HepG2 (cell line): ENCODE measurements around the gene NEURL4. TPM values are rescaled to one million over a fixed set of nuclear protein-coding genes. Genes with fewer than 3 reads are reported as not detected.

ENCODE experiments used
- FOSL1 ChIP-seq: sonication (generic); formaldehyde crosslinking; IDR thresholded peaks from 2 replicates; pipeline ENCODE4 v1.9.0; 2021; ENCODE audit warnings: missing genetic modification reagents, borderline replicate concordance
- FOXA1 ChIP-seq, 2 experiments: fragments of 450-650 bp in 1 of 2; sonication (generic) in 1 of 2; formaldehyde crosslinking in 1 of 2; IDR thresholded peaks; 2 replicates each; pipeline versions ENCODE4 v1.4.0 to v1.6.1; 2016 to 2020; ENCODE audit warnings: missing genetic modification reagents in 1 of 2
- GFI1 ChIP-seq: sonication (generic); formaldehyde crosslinking; IDR thresholded peaks from 2 replicates; pipeline ENCODE4 v1.5.0; 2020; ENCODE audit warnings: missing genetic modification reagents, mild to moderate bottlenecking, borderline replicate concordance
- HMGA1 ChIP-seq: sonication (generic); formaldehyde crosslinking; conservative IDR thresholded peaks from 2 replicates; pipeline ENCODE4 v1.4.0; 2020; ENCODE audit warnings: missing genetic modification reagents
- KAT7 ChIP-seq: IDR thresholded peaks from 2 replicates; pipeline ENCODE4 v1.6.1; 2018; ENCODE audit warnings: borderline replicate concordance, missing compliant biosample characterization
- KDM4B ChIP-seq: sonication (generic); formaldehyde crosslinking; IDR thresholded peaks from 2 replicates; pipeline ENCODE4 v1.4.0; 2020; ENCODE audit warnings: missing genetic modification reagents
- NFIB ChIP-seq: sonication (generic); formaldehyde crosslinking; IDR thresholded peaks from 2 replicates; pipeline ENCODE4 v1.9.0; 2021; ENCODE audit warnings: missing genetic modification reagents, mild to moderate bottlenecking, borderline replicate concordance
- PHF20 ChIP-seq: sonication (generic); formaldehyde crosslinking; IDR thresholded peaks from 2 replicates; pipeline ENCODE4 v1.5.0; 2020; ENCODE audit warnings: mild to moderate bottlenecking, missing genetic modification reagents
- SALL1 ChIP-seq: sonication (generic); formaldehyde crosslinking; IDR thresholded peaks from 2 replicates; pipeline ENCODE4 v1.8.0; 2022; ENCODE audit warnings: mild to moderate bottlenecking, missing genetic modification reagents
- TFDP2 ChIP-seq: sonication (generic); formaldehyde crosslinking; IDR thresholded peaks from 2 replicates; pipeline ENCODE4 v1.4.0; 2020; ENCODE audit warnings: missing genetic modification reagents
- ZMYM4 ChIP-seq: sonication (generic); formaldehyde crosslinking; IDR thresholded peaks from 2 replicates; pipeline ENCODE4 v1.8.1; 2023; ENCODE audit warnings: mild to moderate bottlenecking, missing genetic modification reagents
- ZNF3 ChIP-seq: IDR thresholded peaks from 2 replicates; pipeline ENCODE4 v1.7.0; 2017; ENCODE audit warnings: inconsistent platforms
- ZNF558 ChIP-seq: sonication (generic); formaldehyde crosslinking; IDR thresholded peaks from 2 replicates; pipeline ENCODE4 v1.9.0; 2022; ENCODE audit warnings: mild to moderate bottlenecking, missing genetic modification reagents, borderline replicate concordance
- ZNF850 ChIP-seq: sonication (generic); formaldehyde crosslinking; conservative IDR thresholded peaks from 2 replicates; pipeline ENCODE4 v1.9.0; 2021; ENCODE audit warnings: mild to moderate bottlenecking, missing genetic modification reagents
- ZSCAN12 ChIP-seq: sonication (generic); formaldehyde crosslinking; IDR thresholded peaks from 2 replicates; pipeline ENCODE4 v1.9.0; 2021; ENCODE audit warnings: mild to moderate bottlenecking, missing genetic modification reagents
- polyA plus RNA-seq, 8 experiments: library from polyadenylated mRNA; depleted of rRNA in 3 of 8; stranded (reverse) in 7 of 8; unstranded in 1 of 8; fragments of >200 nt; fragmentation: Illumina TruSeq in 4 of 8; extraction: Trizol in 4 of 8; gene quantifications; 2 replicates each; pipeline versions ENCODE4 v1.2.1 to v1.2.3, GENCODE V29; 2011 to 2016; ENCODE audit warnings: low read depth in 4 of 8, missing spikeins in 1 of 8, mixed read lengths in 1 of 8; ENCODE audit not compliant: insufficient read depth in 1 of 8
- total RNA-seq, 5 experiments: library from RNA; depleted of rRNA; stranded (reverse); fragments of >200 nt; fragmentation: Illumina TruSeq; extraction: Trizol; gene quantifications; 2 replicates each; pipeline ENCODE4 v1.2.3, GENCODE V29; 2016; ENCODE audit warnings: low read depth in 1 of 5
- TF ChIP-seq, protein P1 (sequence below), 2 experiments: sonication (generic) in 1 of 2; formaldehyde crosslinking in 1 of 2; IDR thresholded peaks; 2 replicates each; pipeline versions ENCODE4 v1.4.0 to v1.6.1; 2016 to 2020; ENCODE audit warnings: borderline replicate concordance in 1 of 2, low read depth in 1 of 2, mild to moderate bottlenecking in 1 of 2, missing genetic modification reagents in 1 of 2
- TF ChIP-seq, protein P2 (sequence below): sonication (generic); formaldehyde crosslinking; IDR thresholded peaks from 2 replicates; pipeline ENCODE4 v1.5.0; 2020; ENCODE audit warnings: mild to moderate bottlenecking, missing genetic modification reagents
- TF ChIP-seq, protein P3 (sequence below): sonication (generic); formaldehyde crosslinking; IDR thresholded peaks from 2 replicates; pipeline ENCODE4 v1.4.0; 2020; ENCODE audit warnings: missing genetic modification reagents

The NEURL4 gene
- total and polyA plus RNA-seq, 2 of the 13 experiments (the other 11 are each of a cell fraction or from before 2014, with no cell fraction given): 14.8 to 15.7 TPM

DNA sequence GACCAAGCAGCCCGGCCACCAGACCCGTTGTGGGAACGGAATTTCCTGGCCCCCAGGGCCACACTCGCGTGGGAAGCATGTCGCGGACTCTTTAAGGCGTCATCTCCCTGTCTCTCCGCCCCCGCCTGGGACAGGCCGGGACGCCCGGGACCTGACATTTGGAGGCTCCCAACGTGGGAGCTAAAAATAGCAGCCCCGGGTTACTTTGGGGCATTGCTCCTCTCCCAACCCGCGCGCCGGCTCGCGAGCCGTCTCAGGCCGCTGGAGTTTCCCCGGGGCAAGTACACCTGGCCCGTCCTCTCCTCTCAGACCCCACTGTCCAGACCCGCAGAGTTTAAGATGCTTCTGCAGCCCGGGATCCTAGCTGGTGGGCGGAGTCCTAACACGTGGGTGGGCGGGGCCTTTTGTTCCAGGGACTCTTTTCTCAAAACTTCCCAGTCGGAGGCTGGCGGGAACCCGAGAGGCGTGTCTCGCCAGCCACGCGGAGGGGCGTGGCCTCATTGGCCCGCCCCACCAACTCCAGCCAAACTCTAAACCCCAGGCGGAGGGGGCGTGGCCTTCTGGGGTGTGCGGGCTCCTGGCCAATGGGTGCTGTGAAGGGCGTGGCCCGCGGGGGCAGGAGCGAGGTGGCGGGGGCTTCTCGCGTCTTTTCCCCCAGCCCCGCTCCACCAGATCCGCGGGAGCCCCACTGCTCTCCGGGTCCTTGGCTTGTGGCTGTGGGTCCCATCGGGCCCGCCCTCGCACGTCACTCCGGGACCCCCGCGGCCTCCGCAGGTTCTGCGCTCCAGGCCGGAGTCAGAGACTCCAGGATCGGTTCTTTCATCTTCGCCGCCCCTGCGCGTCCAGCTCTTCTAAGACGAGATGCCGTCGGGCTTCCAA is 47.8 kb downstream of the NEURL4 start, which contains the start of gene SLC2A4 (continued):
- TF ChIP-seq, protein P1, sequence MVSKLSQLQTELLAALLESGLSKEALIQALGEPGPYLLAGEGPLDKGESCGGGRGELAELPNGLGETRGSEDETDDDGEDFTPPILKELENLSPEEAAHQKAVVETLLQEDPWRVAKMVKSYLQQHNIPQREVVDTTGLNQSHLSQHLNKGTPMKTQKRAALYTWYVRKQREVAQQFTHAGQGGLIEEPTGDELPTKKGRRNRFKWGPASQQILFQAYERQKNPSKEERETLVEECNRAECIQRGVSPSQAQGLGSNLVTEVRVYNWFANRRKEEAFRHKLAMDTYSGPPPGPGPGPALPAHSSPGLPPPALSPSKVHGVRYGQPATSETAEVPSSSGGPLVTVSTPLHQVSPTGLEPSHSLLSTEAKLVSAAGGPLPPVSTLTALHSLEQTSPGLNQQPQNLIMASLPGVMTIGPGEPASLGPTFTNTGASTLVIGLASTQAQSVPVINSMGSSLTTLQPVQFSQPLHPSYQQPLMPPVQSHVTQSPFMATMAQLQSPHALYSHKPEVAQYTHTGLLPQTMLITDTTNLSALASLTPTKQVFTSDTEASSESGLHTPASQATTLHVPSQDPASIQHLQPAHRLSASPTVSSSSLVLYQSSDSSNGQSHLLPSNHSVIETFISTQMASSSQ (IDR thresholded peaks at IDR 0.05; ENCODE audit: low read depth): no peak
- TF ChIP-seq, protein P1 (CRISPR knock-in tag; IDR thresholded peaks at IDR 0.05; ENCODE audit: borderline replicate concordance): no peak
- TF ChIP-seq, protein P2, sequence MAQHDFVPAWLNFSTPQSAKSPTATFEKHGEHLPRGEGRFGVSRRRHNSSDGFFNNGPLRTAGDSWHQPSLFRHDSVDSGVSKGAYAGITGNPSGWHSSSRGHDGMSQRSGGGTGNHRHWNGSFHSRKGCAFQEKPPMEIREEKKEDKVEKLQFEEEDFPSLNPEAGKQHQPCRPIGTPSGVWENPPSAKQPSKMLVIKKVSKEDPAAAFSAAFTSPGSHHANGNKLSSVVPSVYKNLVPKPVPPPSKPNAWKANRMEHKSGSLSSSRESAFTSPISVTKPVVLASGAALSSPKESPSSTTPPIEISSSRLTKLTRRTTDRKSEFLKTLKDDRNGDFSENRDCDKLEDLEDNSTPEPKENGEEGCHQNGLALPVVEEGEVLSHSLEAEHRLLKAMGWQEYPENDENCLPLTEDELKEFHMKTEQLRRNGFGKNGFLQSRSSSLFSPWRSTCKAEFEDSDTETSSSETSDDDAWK: no peak
- no peak for TF ChIP-seq SALL1 (CRISPR knock-in tag)
- no peak for TF ChIP-seq PHF20 (CRISPR knock-in tag)
- no peak for TF ChIP-seq ZNF3
- no peak for TF ChIP-seq HMGA1 (CRISPR knock-in tag)
- TF ChIP-seq FOXA1 (IDR thresholded peaks at IDR 0.05): no peak
- no peak for TF ChIP-seq FOXA1 (CRISPR knock-in tag; IDR thresholded peaks at IDR 0.05)
- TF ChIP-seq ZNF558 (CRISPR knock-in tag): no peak
- no peak for TF ChIP-seq ZNF850
- no peak for TF ChIP-seq ZSCAN12 (CRISPR knock-in tag)
- no peak for TF ChIP-seq NFIB (CRISPR knock-in tag)
- TF ChIP-seq, protein P3, sequence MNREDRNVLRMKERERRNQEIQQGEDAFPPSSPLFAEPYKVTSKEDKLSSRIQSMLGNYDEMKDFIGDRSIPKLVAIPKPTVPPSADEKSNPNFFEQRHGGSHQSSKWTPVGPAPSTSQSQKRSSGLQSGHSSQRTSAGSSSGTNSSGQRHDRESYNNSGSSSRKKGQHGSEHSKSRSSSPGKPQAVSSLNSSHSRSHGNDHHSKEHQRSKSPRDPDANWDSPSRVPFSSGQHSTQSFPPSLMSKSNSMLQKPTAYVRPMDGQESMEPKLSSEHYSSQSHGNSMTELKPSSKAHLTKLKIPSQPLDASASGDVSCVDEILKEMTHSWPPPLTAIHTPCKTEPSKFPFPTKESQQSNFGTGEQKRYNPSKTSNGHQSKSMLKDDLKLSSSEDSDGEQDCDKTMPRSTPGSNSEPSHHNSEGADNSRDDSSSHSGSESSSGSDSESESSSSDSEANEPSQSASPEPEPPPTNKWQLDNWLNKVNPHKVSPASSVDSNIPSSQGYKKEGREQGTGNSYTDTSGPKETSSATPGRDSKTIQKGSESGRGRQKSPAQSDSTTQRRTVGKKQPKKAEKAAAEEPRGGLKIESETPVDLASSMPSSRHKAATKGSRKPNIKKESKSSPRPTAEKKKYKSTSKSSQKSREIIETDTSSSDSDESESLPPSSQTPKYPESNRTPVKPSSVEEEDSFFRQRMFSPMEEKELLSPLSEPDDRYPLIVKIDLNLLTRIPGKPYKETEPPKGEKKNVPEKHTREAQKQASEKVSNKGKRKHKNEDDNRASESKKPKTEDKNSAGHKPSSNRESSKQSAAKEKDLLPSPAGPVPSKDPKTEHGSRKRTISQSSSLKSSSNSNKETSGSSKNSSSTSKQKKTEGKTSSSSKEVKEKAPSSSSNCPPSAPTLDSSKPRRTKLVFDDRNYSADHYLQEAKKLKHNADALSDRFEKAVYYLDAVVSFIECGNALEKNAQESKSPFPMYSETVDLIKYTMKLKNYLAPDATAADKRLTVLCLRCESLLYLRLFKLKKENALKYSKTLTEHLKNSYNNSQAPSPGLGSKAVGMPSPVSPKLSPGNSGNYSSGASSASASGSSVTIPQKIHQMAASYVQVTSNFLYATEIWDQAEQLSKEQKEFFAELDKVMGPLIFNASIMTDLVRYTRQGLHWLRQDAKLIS (CRISPR knock-in tag): no peak
- no peak for TF ChIP-seq KAT7 (CRISPR knock-in tag)
- no peak for TF ChIP-seq FOSL1
- TF ChIP-seq ZMYM4 (CRISPR knock-in tag): no peak
- peak; percentile 85 for TF ChIP-seq TFDP2 (CRISPR knock-in tag)
- no peak for TF ChIP-seq GFI1
- TF ChIP-seq KDM4B: no peak
